22Rv1 (cell line): ENCODE measurements around the gene SPIRE2.

Experiments used
- ZFX ChIP-seq: fragments of 450-650 bp; IDR thresholded peaks from 2 replicates; pipeline ENCODE4 v1.6.1; 2017; ENCODE audit warnings: antibody characterized with exemption, borderline replicate concordance
- TF ChIP-seq, protein P1 (sequence below): fragments of 450-650 bp; IDR thresholded peaks from 2 replicates; pipeline ENCODE4 v1.5.1; 2017; ENCODE audit warnings: mild to moderate bottlenecking

DNA sequence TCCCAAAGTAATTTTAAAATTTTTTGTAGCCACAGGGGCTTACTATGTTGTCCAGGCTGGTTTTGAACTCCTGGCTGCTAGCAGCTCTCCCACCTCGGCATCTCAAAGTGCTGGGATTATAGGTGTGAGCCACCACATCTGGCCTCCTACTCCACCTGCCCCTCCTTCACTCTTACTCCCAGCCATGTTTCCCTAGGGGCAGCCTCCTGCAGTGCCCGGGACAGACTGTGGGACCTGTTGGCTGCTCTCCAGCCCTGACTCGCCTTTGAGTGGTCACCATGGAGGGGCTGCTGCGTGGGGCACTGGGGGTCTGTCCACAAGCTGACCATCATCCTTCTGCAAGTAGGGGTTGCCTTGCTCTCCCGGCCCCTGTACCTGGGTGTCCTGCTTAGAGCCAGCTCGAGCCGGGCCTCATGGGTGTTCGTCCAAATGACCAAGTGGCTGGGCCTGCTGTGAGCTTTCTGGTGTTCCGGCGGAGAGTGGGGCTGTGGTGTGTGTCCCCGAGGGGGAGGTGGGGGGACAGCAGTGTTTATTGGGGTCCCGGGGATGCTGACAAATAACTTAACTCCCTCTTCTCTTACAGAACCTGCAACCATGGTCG is 16.6 kb downstream of the SPIRE2 start:
- TF ChIP-seq, protein P1, sequence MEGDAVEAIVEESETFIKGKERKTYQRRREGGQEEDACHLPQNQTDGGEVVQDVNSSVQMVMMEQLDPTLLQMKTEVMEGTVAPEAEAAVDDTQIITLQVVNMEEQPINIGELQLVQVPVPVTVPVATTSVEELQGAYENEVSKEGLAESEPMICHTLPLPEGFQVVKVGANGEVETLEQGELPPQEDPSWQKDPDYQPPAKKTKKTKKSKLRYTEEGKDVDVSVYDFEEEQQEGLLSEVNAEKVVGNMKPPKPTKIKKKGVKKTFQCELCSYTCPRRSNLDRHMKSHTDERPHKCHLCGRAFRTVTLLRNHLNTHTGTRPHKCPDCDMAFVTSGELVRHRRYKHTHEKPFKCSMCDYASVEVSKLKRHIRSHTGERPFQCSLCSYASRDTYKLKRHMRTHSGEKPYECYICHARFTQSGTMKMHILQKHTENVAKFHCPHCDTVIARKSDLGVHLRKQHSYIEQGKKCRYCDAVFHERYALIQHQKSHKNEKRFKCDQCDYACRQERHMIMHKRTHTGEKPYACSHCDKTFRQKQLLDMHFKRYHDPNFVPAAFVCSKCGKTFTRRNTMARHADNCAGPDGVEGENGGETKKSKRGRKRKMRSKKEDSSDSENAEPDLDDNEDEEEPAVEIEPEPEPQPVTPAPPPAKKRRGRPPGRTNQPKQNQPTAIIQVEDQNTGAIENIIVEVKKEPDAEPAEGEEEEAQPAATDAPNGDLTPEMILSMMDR: no peak
- TF ChIP-seq ZFX: no peak
